H9 (cell line): Measurements from ENCODE around the gene ITGAE. TPM values are rescaled to one million over a fixed set of nuclear protein-coding genes. Genes with fewer than 3 reads are reported as not detected.

ENCODE experiments used
- DNase-seq: peaks from one replicate; pipeline ENCODE4 v3.0.0-alpha.2; 2017
- H2AFZ ChIP-seq: one replicate; pipeline ENCODE4 v1.6.1; 2013; ENCODE audit warnings: mild to moderate bottlenecking, low read length, control low read depth, moderate library complexity
- H2AK5ac ChIP-seq: 2 replicates; pipeline ENCODE4 v1.6.1; 2013; ENCODE audit warnings: low read length, control low read depth, mixed read lengths; ENCODE audit not compliant: insufficient read length
- H2BK120ac ChIP-seq: one replicate; pipeline ENCODE4 v1.6.1; 2013; ENCODE audit warnings: low read depth, mild to moderate bottlenecking, low read length, control low read depth, inconsistent platforms; ENCODE audit not compliant: poor library complexity, severe bottlenecking
- H2BK12ac ChIP-seq: 2 replicates; pipeline ENCODE4 v1.6.1; 2013; ENCODE audit warnings: low read length, control low read depth, mixed read lengths, low read depth; ENCODE audit not compliant: insufficient read length
- H2BK15ac ChIP-seq: 2 replicates; pipeline ENCODE4 v1.6.1; 2013; ENCODE audit warnings: low read depth, low read length, control low read depth
- H2BK20ac ChIP-seq: one replicate; pipeline ENCODE4 v1.6.1; 2013; ENCODE audit warnings: low read depth, mild to moderate bottlenecking, low read length, control low read depth, inconsistent platforms; ENCODE audit not compliant: poor library complexity, severe bottlenecking
- H2BK5ac ChIP-seq: 2 replicates; pipeline ENCODE4 v1.6.1; 2013; ENCODE audit warnings: low read length, control low read depth, mixed read lengths; ENCODE audit not compliant: insufficient read length
- H3K14ac ChIP-seq: 2 replicates; pipeline ENCODE4 v1.6.1; 2013; ENCODE audit warnings: low read length, control low read depth; ENCODE audit not compliant: insufficient read depth
- H3K18ac ChIP-seq: 2 replicates; pipeline ENCODE4 v1.6.1; 2013; ENCODE audit warnings: low read depth, mild to moderate bottlenecking, mixed read lengths, low read length, control low read depth; ENCODE audit not compliant: insufficient read length
- H3K23ac ChIP-seq: 2 replicates; pipeline ENCODE4 v1.6.1; 2013; ENCODE audit warnings: low read length, control low read depth, mixed read lengths, low read depth; ENCODE audit not compliant: insufficient read length
- H3K23me2 ChIP-seq: 2 replicates; pipeline ENCODE4 v1.6.1; 2013; ENCODE audit warnings: low read depth, mild to moderate bottlenecking, mixed read lengths, low read length, control low read depth; ENCODE audit not compliant: insufficient read length, poor library complexity, severe bottlenecking
- H3K27ac ChIP-seq: 2 replicates; pipeline ENCODE4 v1.5.1; 2013; ENCODE audit warnings: low read length, control low read depth, mixed read lengths, low read depth; ENCODE audit not compliant: insufficient read length
- H3K27me3 ChIP-seq: 2 replicates; pipeline ENCODE4 v1.6.1; 2013; ENCODE audit warnings: low read length, control low read depth, inconsistent platforms; ENCODE audit not compliant: insufficient read depth
- H3K4ac ChIP-seq: 2 replicates; pipeline ENCODE4 v1.6.1; 2013; ENCODE audit warnings: low read depth, mild to moderate bottlenecking, control low read depth, inconsistent platforms, low read length, moderate library complexity
- H3K4me1 ChIP-seq: 2 replicates; pipeline ENCODE4 v1.6.1; 2013; ENCODE audit warnings: low read length, control low read depth, inconsistent platforms; ENCODE audit not compliant: insufficient read depth
- H3K4me2 ChIP-seq: 2 replicates; pipeline ENCODE4 v1.6.1; 2013; ENCODE audit warnings: low read length, control low read depth, mixed read lengths; ENCODE audit not compliant: insufficient read length, insufficient read depth
- H3K56ac ChIP-seq: 2 replicates; pipeline ENCODE4 v1.6.1; 2013; ENCODE audit warnings: low read depth, mild to moderate bottlenecking, mixed read lengths, low read length, control low read depth; ENCODE audit not compliant: insufficient read length
- H3K79me1 ChIP-seq: 2 replicates; pipeline ENCODE4 v1.6.1; 2013; ENCODE audit warnings: low read depth, mild to moderate bottlenecking, moderate library complexity, low read length, control low read depth, inconsistent platforms; ENCODE audit not compliant: insufficient read depth, poor library complexity, severe bottlenecking
- H3K79me2 ChIP-seq: 2 replicates; pipeline ENCODE4 v1.6.1; 2013; ENCODE audit warnings: low read length, control low read depth, inconsistent platforms; ENCODE audit not compliant: insufficient read depth
- H3K9ac ChIP-seq: 2 replicates; pipeline ENCODE4 v1.6.1; 2013; ENCODE audit warnings: low read length, control low read depth, mixed read lengths; ENCODE audit not compliant: insufficient read length; ENCODE audit errors: extremely low read depth
- H3K9me3 ChIP-seq: one replicate; pipeline ENCODE4 v1.6.1; 2013; ENCODE audit warnings: low read depth, low read length, inconsistent platforms; ENCODE audit not compliant: control insufficient read depth
- H3T11ph ChIP-seq: one replicate; pipeline ENCODE4 v1.6.1; 2013; ENCODE audit warnings: mild to moderate bottlenecking, low read length, control low read depth, inconsistent platforms
- H4K20me1 ChIP-seq: one replicate; pipeline ENCODE4 v1.6.1; 2013; ENCODE audit not compliant: control insufficient read depth, insufficient read length, insufficient read depth
- H4K5ac ChIP-seq: 2 replicates; pipeline ENCODE4 v1.6.1; 2013; ENCODE audit warnings: low read depth, mild to moderate bottlenecking, mixed read lengths, low read length, control low read depth; ENCODE audit not compliant: insufficient read length
- H4K8ac ChIP-seq: replicated peaks from 2 replicates; pipeline ENCODE4 v1.6.1; 2013; ENCODE audit warnings: low read length, control low read depth, mixed read lengths, low read depth; ENCODE audit not compliant: insufficient read length
- H4K91ac ChIP-seq: 2 replicates; pipeline ENCODE4 v1.6.1; 2013; ENCODE audit warnings: low read depth, mild to moderate bottlenecking, moderate library complexity, mixed read lengths, low read length, control low read depth; ENCODE audit not compliant: insufficient read length
- H3K27ac Mint-ChIP-seq, 3 experiments: 2 replicates in 2 of 3; 3 replicates in 1 of 3; pipeline ENCODE4 v1.8.0; 2020 to 2021; ENCODE audit warnings: mixed read lengths in 3 of 3, mild to moderate bottlenecking in 1 of 3, moderate library complexity in 1 of 3
- H3K27me3 Mint-ChIP-seq: 2 replicates; pipeline ENCODE4 v1.8.0; 2021; ENCODE audit warnings: low read depth, mild to moderate bottlenecking, moderate library complexity, mixed read lengths
- H3K36me3 Mint-ChIP-seq, 3 experiments: 2 replicates in 2 of 3; 3 replicates in 1 of 3; pipeline ENCODE4 v1.8.0; 2020 to 2021; ENCODE audit warnings: low read depth in 3 of 3, mixed read lengths in 3 of 3; ENCODE audit not compliant: insufficient read depth in 1 of 3
- H3K4me1 Mint-ChIP-seq, 2 experiments: 2 replicates each; pipeline ENCODE4 v1.8.0; 2020; ENCODE audit warnings: mixed read lengths in 2 of 2
- H3K4me3 Mint-ChIP-seq, 2 experiments: 2 replicates in 1 of 2; 3 replicates in 1 of 2; pipeline ENCODE4 v1.8.0; 2020 to 2021; ENCODE audit warnings: mild to moderate bottlenecking in 2 of 2, mixed read lengths in 2 of 2, moderate library complexity in 1 of 2
- H3K9me3 Mint-ChIP-seq, 2 experiments: 2 replicates in 1 of 2; 3 replicates in 1 of 2; pipeline ENCODE4 v1.8.0; 2020; ENCODE audit warnings: mild to moderate bottlenecking in 2 of 2, mixed read lengths in 2 of 2, moderate library complexity in 1 of 2
- WGBS: extraction: QIAGEN DNeasy Blood & Tissue Kit; methylation state at CpG from one replicate; pipeline ENCODE4 v1.1.7; 2013; ENCODE audit warnings: missing lambda C conversion rate, low lambda C conversion rate, mixed read lengths; ENCODE audit not compliant: insufficient read length; ENCODE audit errors: extremely low coverage; 5-methylcytosine and 5-hydroxymethylcytosine counted together
- total RNA-seq: library from RNA; stranded (reverse); gene quantifications from 2 replicates; pipeline ENCODE4 v1.2.1, GENCODE V29; 2021
- TF ChIP-seq, protein P1 (sequence below): fragments of 200-600 bp; sonication (generic); conservative IDR thresholded peaks from 3 replicates; pipeline ENCODE4 v1.8.0; 2021; ENCODE audit warnings: antibody characterized with exemption, mild to moderate bottlenecking

The ITGAE gene
- total RNA-seq, 1 experiment from 2014 or later = 23.5 TPM

GRCh38 chr17:3753624-3754023, 47.4 kb downstream of the ITGAE start:
- no CpG with 5 or more reads among the region's 12 CpGs for WGBS
- Histone ChIP-seq H3K79me1 (no peaks in the 10 kb centered on the region), H4K20me1 (no peaks in the 10 kb centered on the region), H3K4me2 (no peak overlapping the region), H3K4ac (no peak overlapping the region), H3K9ac (no peak overlapping the region), H3K14ac (no peak overlapping the region), H2BK5ac (no peak overlapping the region), H3K27ac (no peak overlapping the region), H2BK12ac (no peak overlapping the region), H2AK5ac (no peak overlapping the region), H3K79me2 (no peaks in the 10 kb centered on the region), H3K56ac (no peak overlapping the region), H4K8ac (no peak overlapping the region), H3K18ac (no peak overlapping the region), H3K23ac (no peak overlapping the region), H3T11ph (no peak overlapping the region), H2BK120ac (no peak overlapping the region), H2BK20ac (no peak overlapping the region), H3K9me3 (no peaks in the 10 kb centered on the region), H2BK15ac (no peak overlapping the region), H4K5ac (no peak overlapping the region), H2AFZ (no peak overlapping the region), H4K91ac (no peak overlapping the region), H3K4me1 (no peaks in the 10 kb centered on the region; the same call in 1 of the 2 replicates), H3K23me2 (peaks cover 3% of the 10 kb centered on the region), H3K27me3 (no peaks in the 10 kb centered on the region)
- H3K4me3 Mint-ChIP-seq = peak overlapping the region in 1 of 2 experiments; percentile 75; a peak in 1 of 5 replicates
- peaks cover 0 to 2% (median 0%) of the 10 kb centered on the region in 3 experiments; a peak in 1 of 7 replicates for H3K36me3 Mint-ChIP-seq
- TF ChIP-seq, protein P1, sequence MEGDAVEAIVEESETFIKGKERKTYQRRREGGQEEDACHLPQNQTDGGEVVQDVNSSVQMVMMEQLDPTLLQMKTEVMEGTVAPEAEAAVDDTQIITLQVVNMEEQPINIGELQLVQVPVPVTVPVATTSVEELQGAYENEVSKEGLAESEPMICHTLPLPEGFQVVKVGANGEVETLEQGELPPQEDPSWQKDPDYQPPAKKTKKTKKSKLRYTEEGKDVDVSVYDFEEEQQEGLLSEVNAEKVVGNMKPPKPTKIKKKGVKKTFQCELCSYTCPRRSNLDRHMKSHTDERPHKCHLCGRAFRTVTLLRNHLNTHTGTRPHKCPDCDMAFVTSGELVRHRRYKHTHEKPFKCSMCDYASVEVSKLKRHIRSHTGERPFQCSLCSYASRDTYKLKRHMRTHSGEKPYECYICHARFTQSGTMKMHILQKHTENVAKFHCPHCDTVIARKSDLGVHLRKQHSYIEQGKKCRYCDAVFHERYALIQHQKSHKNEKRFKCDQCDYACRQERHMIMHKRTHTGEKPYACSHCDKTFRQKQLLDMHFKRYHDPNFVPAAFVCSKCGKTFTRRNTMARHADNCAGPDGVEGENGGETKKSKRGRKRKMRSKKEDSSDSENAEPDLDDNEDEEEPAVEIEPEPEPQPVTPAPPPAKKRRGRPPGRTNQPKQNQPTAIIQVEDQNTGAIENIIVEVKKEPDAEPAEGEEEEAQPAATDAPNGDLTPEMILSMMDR = no peak
- DNase-seq = no peak
- H3K4me1 Mint-ChIP-seq = peaks cover 6 to 18% of the 10 kb centered on the region in 2 experiments
- no peak overlapping the region for H3K27ac Mint-ChIP-seq
- H3K9me3 Mint-ChIP-seq = no peaks in the 10 kb centered on the region; a peak in 1 of 5 replicates
- peaks cover 4% of the 10 kb centered on the region for H3K27me3 Mint-ChIP-seq
